HEK293 (cell line): ENCODE results near the gene RAB3C.

Experiments used
- CTCF ChIA-PET: fragments of 350-600 bp; formaldehyde crosslinking; extraction: SDS; loops from one replicate; lab custom pipeline; 2021; ENCODE audit warnings: antibody characterized with exemption; lab: Yijun Ruan, JAX
- POLR2A ChIA-PET: fragments of 300-600 bp; formaldehyde crosslinking; extraction: SDS; loops from one replicate; lab custom pipeline; 2020; ENCODE audit warnings: antibody characterized with exemption, inconsistent platforms; lab: Yijun Ruan, JAX
- H3K27ac ChIP-seq: fragments of 200-500 bp; sonication (Bioruptor generic); 2 replicates; pipeline ENCODE4 v1.5.1; 2014; ENCODE audit warnings: low read depth, low read length, control low read depth, inconsistent platforms; ENCODE audit errors: extremely low read depth
- H3K36me3 ChIP-seq, 2 experiments: fragments of 200-500 bp in 1 of 2; sonication (Bioruptor generic) in 1 of 2; 1 replicate in 1 of 2; 2 replicates in 1 of 2; pipeline ENCODE4 v1.5.1; 2014 to 2017; ENCODE audit warnings: inconsistent platforms in 2 of 2, low read length in 2 of 2; ENCODE audit not compliant: control insufficient read depth in 2 of 2, insufficient read depth in 1 of 2
- H3K4me1 ChIP-seq: fragments of 200-500 bp; sonication (Bioruptor generic); 2 replicates; pipeline ENCODE4 v1.5.1; 2014; ENCODE audit warnings: mild to moderate bottlenecking, low read length, inconsistent platforms; ENCODE audit not compliant: control insufficient read depth, insufficient read depth
- H3K4me3 ChIP-seq: 2 replicates; pipeline ENCODE4 v1.5.1; 2011; ENCODE audit warnings: low read depth, mild to moderate bottlenecking, control low read depth, low read length, moderate library complexity
- H3K9me3 ChIP-seq: fragments of 200-500 bp; sonication (Bioruptor generic); 2 replicates; pipeline ENCODE4 v1.5.1; 2014; ENCODE audit warnings: low read depth, low read length, inconsistent platforms; ENCODE audit not compliant: control insufficient read depth, insufficient read depth
- BCL6B ChIP-seq: fragments of 450-650 bp; formaldehyde crosslinking; IDR thresholded peaks from 2 replicates; pipeline ENCODE4 v1.5.1; 2017; ENCODE audit warnings: missing biosample characterization, missing genetic modification characterization
- GLIS1 ChIP-seq: fragments of 450-650 bp; formaldehyde crosslinking; IDR thresholded peaks from 2 replicates; pipeline ENCODE4 v1.5.1; 2016; ENCODE audit warnings: missing biosample characterization, missing genetic modification characterization
- KLF17 ChIP-seq: fragments of 450-650 bp; formaldehyde crosslinking; IDR thresholded peaks from 2 replicates; pipeline ENCODE4 v1.5.1; 2016; ENCODE audit warnings: missing biosample characterization, missing genetic modification characterization
- KLF7 ChIP-seq: fragments of 450-650 bp; formaldehyde crosslinking; IDR thresholded peaks from 2 replicates; pipeline ENCODE4 v1.5.1; 2016; ENCODE audit warnings: missing biosample characterization, missing genetic modification characterization, borderline replicate concordance
- KLF8 ChIP-seq: fragments of 450-650 bp; formaldehyde crosslinking; IDR thresholded peaks from 2 replicates; pipeline ENCODE4 v1.5.1; 2016; ENCODE audit warnings: missing biosample characterization, missing genetic modification characterization
- PBX3 ChIP-seq: sonication (generic); formaldehyde crosslinking; IDR thresholded peaks from 2 replicates; pipeline ENCODE4 v1.8.1; 2022; ENCODE audit warnings: mild to moderate bottlenecking, moderate library complexity, missing genetic modification reagents
- RBAK ChIP-seq: fragments of 450-650 bp; formaldehyde crosslinking; IDR thresholded peaks from 2 replicates; pipeline ENCODE4 v1.5.1; 2016; ENCODE audit warnings: missing biosample characterization, missing genetic modification characterization
- REPIN1 ChIP-seq: fragments of 450-650 bp; formaldehyde crosslinking; IDR thresholded peaks from 2 replicates; pipeline ENCODE4 v1.5.1; 2017; ENCODE audit warnings: missing biosample characterization, missing genetic modification characterization, low read depth
- ZBTB1 ChIP-seq: fragments of 450-650 bp; formaldehyde crosslinking; IDR thresholded peaks from 2 replicates; pipeline ENCODE4 v1.5.1; 2016; ENCODE audit warnings: missing biosample characterization, missing genetic modification characterization
- ZBTB48 ChIP-seq: fragments of 450-650 bp; formaldehyde crosslinking; IDR thresholded peaks from 2 replicates; pipeline ENCODE4 v1.5.1; 2016; ENCODE audit warnings: missing biosample characterization, missing genetic modification characterization
- ZNF10 ChIP-seq: fragments of 450-650 bp; formaldehyde crosslinking; IDR thresholded peaks from 2 replicates; pipeline ENCODE4 v1.5.1; 2017; ENCODE audit warnings: missing biosample characterization, missing genetic modification characterization
- ZNF133 ChIP-seq: fragments of 450-650 bp; formaldehyde crosslinking; IDR thresholded peaks from 2 replicates; pipeline ENCODE4 v1.5.1; 2016; ENCODE audit warnings: missing biosample characterization, missing genetic modification characterization
- ZNF140 ChIP-seq: fragments of 450-650 bp; formaldehyde crosslinking; IDR thresholded peaks from 2 replicates; pipeline ENCODE4 v1.5.1; 2016; ENCODE audit warnings: missing biosample characterization, missing genetic modification characterization
- ZNF174 ChIP-seq: fragments of 450-650 bp; formaldehyde crosslinking; IDR thresholded peaks from 2 replicates; pipeline ENCODE4 v1.5.0; 2017; ENCODE audit warnings: missing biosample characterization, mild to moderate bottlenecking, missing genetic modification characterization
- ZNF26 ChIP-seq: fragments of 450-650 bp; formaldehyde crosslinking; IDR thresholded peaks from 2 replicates; pipeline ENCODE4 v1.5.1; 2016; ENCODE audit warnings: missing biosample characterization, missing genetic modification characterization
- ZNF302 ChIP-seq: fragments of 450-650 bp; formaldehyde crosslinking; IDR thresholded peaks from 2 replicates; pipeline ENCODE4 v1.5.1; 2016; ENCODE audit warnings: missing biosample characterization, missing genetic modification characterization, low read depth
- ZNF335 ChIP-seq: fragments of 450-650 bp; formaldehyde crosslinking; conservative IDR thresholded peaks from 2 replicates; pipeline ENCODE4 v1.5.1; 2016; ENCODE audit warnings: missing biosample characterization, missing genetic modification characterization
- ZNF449 ChIP-seq: fragments of 450-650 bp; formaldehyde crosslinking; IDR thresholded peaks from 2 replicates; pipeline ENCODE4 v1.5.1; 2017; ENCODE audit warnings: missing biosample characterization, mild to moderate bottlenecking, missing genetic modification characterization, moderate library complexity
- ZNF549 ChIP-seq: fragments of 450-650 bp; IDR thresholded peaks from 2 replicates; pipeline ENCODE4 v1.5.1; 2018; ENCODE audit warnings: missing biosample characterization, missing genetic modification characterization, mild to moderate bottlenecking, inconsistent platforms, moderate library complexity
- ZNF626 ChIP-seq: fragments of 450-650 bp; sonication (Bioruptor Pico); formaldehyde crosslinking; IDR thresholded peaks from 2 replicates; pipeline ENCODE4 v1.5.1; 2018; ENCODE audit warnings: missing biosample characterization, missing genetic modification characterization, inconsistent platforms
- ZNF701 ChIP-seq: fragments of 450-650 bp; formaldehyde crosslinking; IDR thresholded peaks from 2 replicates; pipeline ENCODE4 v1.5.1; 2016; ENCODE audit warnings: missing biosample characterization, missing genetic modification characterization
- ZNF747 ChIP-seq: fragments of 450-650 bp; formaldehyde crosslinking; IDR thresholded peaks from 2 replicates; pipeline ENCODE4 v1.5.1; 2016; ENCODE audit warnings: missing biosample characterization, missing genetic modification characterization
- ZSCAN4 ChIP-seq: fragments of 450-650 bp; formaldehyde crosslinking; IDR thresholded peaks from 2 replicates; pipeline ENCODE4 v1.5.1; 2017; ENCODE audit warnings: missing biosample characterization, missing genetic modification characterization

RAB3C gene

GRCh38 chr5:58543723-58544122, 39.2 kb upstream of the RAB3C start:
- ChIA-PET CTCF (interaction anchor here (0.6 to 0.7 kb wide), 2 partner anchors 307 to 832 kb away, joined by 3 to 4 read pairs; no protein-coding TSS in a partner anchor), POLR2A (no interaction called here)
- Histone ChIP-seq H3K4me3 (no peak overlapping the region), H3K36me3 (no peaks in the 10 kb centered on the region), H3K4me1 (no peaks in the 10 kb centered on the region), H3K9me3 (no peaks in the 10 kb centered on the region), H3K27ac (no peak overlapping the region)
- TF ChIP-seq REPIN1 (tag by site-specific recombination) (no peak), ZNF549 (tag by site-specific recombination) (no peak), ZBTB1 (tag by site-specific recombination) (no peak), PBX3 (CRISPR knock-in tag) (no peak), ZNF10 (tag by site-specific recombination) (no peak), ZNF701 (tag by site-specific recombination) (no peak), KLF8 (tag by site-specific recombination) (no peak), ZNF302 (no peak), KLF7 (no peak), ZNF133 (tag by site-specific recombination) (no peak), ZNF26 (no peak), ZBTB48 (tag by site-specific recombination) (no peak)

GRCh38 chr5:58544195-58544594, 38.7 kb upstream of the RAB3C start:
- Histone ChIP-seq H3K36me3 (no peaks in the 10 kb centered on the region), H3K4me3 (no peak overlapping the region), H3K9me3 (no peaks in the 10 kb centered on the region)
- TF ChIP-seq ZNF449 (tag by site-specific recombination) = no peak
- TF ChIP-seq ZNF335 (tag by site-specific recombination) = no peak
- no peak for TF ChIP-seq ZNF174 (tag by site-specific recombination)
- TF ChIP-seq, all 188 proteins: peak for 0
- CTCF ChIA-PET = interaction anchor here (0.6 kb wide), 1 partner anchor 831 kb away, joined by 4 read pairs; no protein-coding TSS in a partner anchor
- POLR2A ChIA-PET = no interaction called here
- Histone ChIP-seq H3K4me1 (no peaks in the 10 kb centered on the region), H3K27ac (no peak overlapping the region)

GRCh38 chr5:58544926-58545325, 37.9 kb upstream of the RAB3C start:
- Histone ChIP-seq H3K9me3 (no peaks in the 10 kb centered on the region), H3K4me1 (no peaks in the 10 kb centered on the region), H3K36me3 (no peaks in the 10 kb centered on the region), H3K27ac (no peak overlapping the region), H3K4me3 (no peak overlapping the region)
- CTCF ChIA-PET = no interaction called here
- POLR2A ChIA-PET = no interaction called here
- no peak for TF ChIP-seq RBAK (tag by site-specific recombination)
- no peak for TF ChIP-seq KLF17 (tag by site-specific recombination)
- no peak for TF ChIP-seq GLIS1
- no peak for TF ChIP-seq BCL6B (tag by site-specific recombination)
- TF ChIP-seq ZNF302 = no peak
- TF ChIP-seq ZSCAN4 = no peak
- TF ChIP-seq ZNF140 (tag by site-specific recombination) = no peak
- TF ChIP-seq ZNF626 = no peak
- no peak for TF ChIP-seq ZNF747 (tag by site-specific recombination)
